ENCODE results near the gene EPG5.

EPG5 gene

GRCh38 chr18:45913276-45913675 is 53.9 kb downstream of the EPG5 start:
- no peak for DNase-seq

GRCh38 chr18:45910405-45911023 is 56.6 kb downstream of the EPG5 start:
- DNase-seq, result peak; percentile 12

GRCh38 chr18:45901654-45902210 is 65.4 kb downstream of the EPG5 start:
- DNase-seq, result no peak

- no peak for DNase-seq
These were observed 66.5 kb downstream of the EPG5 start for GRCh38 chr18:45900623-45901022.

GRCh38 chr18:45896991-45897390 is 70.1 kb downstream of the EPG5 start:
- DNase-seq, result no peak

- DNase-seq, result no peak
These were observed 70.7 kb downstream of the EPG5 start for GRCh38 chr18:45896452-45896851.

- DNase-seq, result no peak
These were observed 71.8 kb downstream of the EPG5 start for GRCh38 chr18:45895339-45895738.

- DNase-seq, result no peak
These were observed 72.3 kb downstream of the EPG5 start for GRCh38 chr18:45894818-45895217.

GRCh38 chr18:45891806-45892205 is 75.3 kb downstream of the EPG5 start:
- DNase-seq, result no peak

- DNase-seq, result no peak
These were observed 76.5 kb downstream of the EPG5 start for GRCh38 chr18:45890606-45891005.

- DNase-seq, result no peak
These were observed 77.6 kb downstream of the EPG5 start for GRCh38 chr18:45889419-45890064.

- no peak for DNase-seq
These were observed 79.5 kb downstream of the EPG5 start for GRCh38 chr18:45887585-45887984.

GRCh38 chr18:45880876-45881558 is 86.1 kb downstream of the EPG5 start:
- no peak for DNase-seq

- peak; percentile 50 for DNase-seq
These were observed 87.2 kb downstream of the EPG5 start for GRCh38 chr18:45879681-45880655.

- no peak for DNase-seq
These were observed 89.7 kb downstream of the EPG5 start for GRCh38 chr18:45877403-45877802.

GRCh38 chr18:45876161-45876560 is 91.0 kb downstream of the EPG5 start:
- DNase-seq, result no peak

GRCh38 chr18:45874491-45875184 is 92.5 kb downstream of the EPG5 start:
- DNase-seq, result no peak

GRCh38 chr18:45871431-45872084 is 95.6 kb downstream of the EPG5 start:
- DNase-seq, result peak; percentile 61

- no peak for DNase-seq
These were observed 96.7 kb downstream of the EPG5 start for GRCh38 chr18:45870419-45870818.

GRCh38 chr18:45865466-45865865 is 101.7 kb downstream of the EPG5 start:
- DNase-seq, result no peak

GRCh38 chr18:45864081-45864480 is 103.0 kb downstream of the EPG5 start:
- DNase-seq, result no peak

GRCh38 chr18:45863469-45863868 is 103.7 kb downstream of the EPG5 start:
- peak; percentile 39 for DNase-seq

Data from HCEC 1CT (cell line).